Stimulated activated naive CD8-positive, alpha-beta T cell treated with anti-CD3 and anti-CD28 coated beads, Interleukin-15, Interleukin-2, amounts not matched to agents 100 ng/mL and 50 ng/mL, for 24 hours (primary cell): ENCODE data around the gene CNTN4.

Experiments used
- H3K27ac Mint-ChIP-seq: one replicate; pipeline ENCODE4 v1.8.0; 2021; ENCODE audit warnings: mild to moderate bottlenecking, mixed read lengths
- H3K27me3 Mint-ChIP-seq: one replicate; pipeline ENCODE4 v1.8.0; 2021; ENCODE audit warnings: mixed read lengths
- H3K36me3 Mint-ChIP-seq: one replicate; pipeline ENCODE4 v1.8.0; 2021; ENCODE audit warnings: low read depth, mixed read lengths
- H3K4me1 Mint-ChIP-seq: one replicate; pipeline ENCODE4 v1.8.0; 2021; ENCODE audit warnings: low read depth, mixed read lengths
- H3K4me3 Mint-ChIP-seq: one replicate; pipeline ENCODE4 v1.8.0; 2021; ENCODE audit warnings: mild to moderate bottlenecking, mixed read lengths
- H3K9me3 Mint-ChIP-seq: one replicate; pipeline ENCODE4 v1.8.0; 2021; ENCODE audit warnings: mixed read lengths

CNTN4 gene

GRCh38 chr3:3082234-3082924 is 983.7 kb downstream of the CNTN4 start:
- Mint-ChIP-seq H3K4me1 (peaks cover 6% of the 10 kb centered on the region), H3K27me3 (no peaks in the 10 kb centered on the region), H3K9me3 (no peaks in the 10 kb centered on the region), H3K4me3 (no peak overlapping the region), H3K27ac (no peak overlapping the region), H3K36me3 (no peaks in the 10 kb centered on the region)

- no peaks in the 10 kb centered on the region for H3K9me3 Mint-ChIP-seq
- H3K27ac Mint-ChIP-seq, result no peak overlapping the region
- H3K4me3 Mint-ChIP-seq, result no peak overlapping the region
- H3K27me3 Mint-ChIP-seq, result no peaks in the 10 kb centered on the region
- H3K36me3 Mint-ChIP-seq, result no peaks in the 10 kb centered on the region
- H3K4me1 Mint-ChIP-seq, result peaks cover 12% of the 10 kb centered on the region
Measured at GRCh38 chr3:3084890-3085289, 986.2 kb downstream of the CNTN4 start.

- Mint-ChIP-seq H3K4me3 (no peak overlapping the region), H3K36me3 (no peaks in the 10 kb centered on the region), H3K27me3 (no peaks in the 10 kb centered on the region), H3K9me3 (no peaks in the 10 kb centered on the region), H3K27ac (no peak overlapping the region), H3K4me1 (peaks cover 12% of the 10 kb centered on the region)
Measured at GRCh38 chr3:3085782-3086181, 987.1 kb downstream of the CNTN4 start.

- Mint-ChIP-seq H3K4me1 (peaks cover 10% of the 10 kb centered on the region), H3K27ac (no peak overlapping the region), H3K4me3 (no peak overlapping the region), H3K36me3 (no peaks in the 10 kb centered on the region), H3K27me3 (no peaks in the 10 kb centered on the region), H3K9me3 (no peaks in the 10 kb centered on the region)
Measured at GRCh38 chr3:3086239-3086638, 987.6 kb downstream of the CNTN4 start.

GRCh38 chr3:3087279-3087678 is 988.6 kb downstream of the CNTN4 start:
- peaks cover 5% of the 10 kb centered on the region for H3K4me1 Mint-ChIP-seq
- no peaks in the 10 kb centered on the region for H3K36me3 Mint-ChIP-seq
- H3K27me3 Mint-ChIP-seq, result no peaks in the 10 kb centered on the region
- H3K9me3 Mint-ChIP-seq, result no peaks in the 10 kb centered on the region
- H3K4me3 Mint-ChIP-seq, result no peak overlapping the region
- no peak overlapping the region for H3K27ac Mint-ChIP-seq

- Mint-ChIP-seq H3K27me3 (no peaks in the 10 kb centered on the region), H3K4me3 (no peak overlapping the region), H3K36me3 (no peaks in the 10 kb centered on the region), H3K4me1 (peaks cover 5% of the 10 kb centered on the region), H3K9me3 (no peaks in the 10 kb centered on the region), H3K27ac (no peak overlapping the region)
Measured at GRCh38 chr3:3087716-3088465, 989.2 kb downstream of the CNTN4 start.

GRCh38 chr3:3089017-3089416 is 990.4 kb downstream of the CNTN4 start:
- Mint-ChIP-seq H3K9me3 (no peaks in the 10 kb centered on the region), H3K27ac (no peak overlapping the region), H3K36me3 (no peaks in the 10 kb centered on the region), H3K4me1 (peaks cover 5% of the 10 kb centered on the region), H3K4me3 (no peak overlapping the region), H3K27me3 (no peaks in the 10 kb centered on the region)

GRCh38 chr3:3097958-3098357 is 999.3 kb downstream of the CNTN4 start:
- no peaks in the 10 kb centered on the region for H3K4me1 Mint-ChIP-seq
- no peaks in the 10 kb centered on the region for H3K9me3 Mint-ChIP-seq
- peaks cover 3% of the 10 kb centered on the region for H3K27me3 Mint-ChIP-seq
- H3K4me3 Mint-ChIP-seq, result no peak overlapping the region
- H3K36me3 Mint-ChIP-seq, result no peaks in the 10 kb centered on the region
- H3K27ac Mint-ChIP-seq, result no peak overlapping the region

- H3K27ac Mint-ChIP-seq, result no peak overlapping the region
- no peaks in the 10 kb centered on the region for H3K9me3 Mint-ChIP-seq
- H3K27me3 Mint-ChIP-seq, result peaks cover 13% of the 10 kb centered on the region
- peaks cover 4% of the 10 kb centered on the region for H3K4me1 Mint-ChIP-seq
- no peak overlapping the region for H3K4me3 Mint-ChIP-seq
- no peaks in the 10 kb centered on the region for H3K36me3 Mint-ChIP-seq
Measured at GRCh38 chr3:3101660-3102458, 1003.2 kb downstream of the CNTN4 start.

- no peak overlapping the region for H3K27ac Mint-ChIP-seq
- peaks cover 10% of the 10 kb centered on the region for H3K4me1 Mint-ChIP-seq
- H3K4me3 Mint-ChIP-seq, result no peak overlapping the region
- no peaks in the 10 kb centered on the region for H3K36me3 Mint-ChIP-seq
- H3K9me3 Mint-ChIP-seq, result no peaks in the 10 kb centered on the region
- peaks cover 16% of the 10 kb centered on the region for H3K27me3 Mint-ChIP-seq
Measured at GRCh38 chr3:3102751-3103150, 1004.1 kb downstream of the CNTN4 start.

- H3K4me3 Mint-ChIP-seq, result no peak overlapping the region
- H3K4me1 Mint-ChIP-seq, result peaks cover 14% of the 10 kb centered on the region
- H3K36me3 Mint-ChIP-seq, result no peaks in the 10 kb centered on the region
- H3K9me3 Mint-ChIP-seq, result no peaks in the 10 kb centered on the region
- no peak overlapping the region for H3K27ac Mint-ChIP-seq
- H3K27me3 Mint-ChIP-seq, result peaks cover 16% of the 10 kb centered on the region
Measured at GRCh38 chr3:3105246-3105645, 1006.6 kb downstream of the CNTN4 start.

- Mint-ChIP-seq H3K36me3 (no peaks in the 10 kb centered on the region), H3K4me1 (peaks cover 20% of the 10 kb centered on the region), H3K27me3 (peaks cover 16% of the 10 kb centered on the region)
Measured at GRCh38 chr3:3105815-3106214, 1007.1 kb downstream of the CNTN4 start.

GRCh38 chr3:3107181-3107580 is 1008.5 kb downstream of the CNTN4 start:
- Mint-ChIP-seq H3K4me3 (no peak overlapping the region), H3K4me1 (peaks cover 21% of the 10 kb centered on the region), H3K27ac (peak overlapping the region; percentile 2), H3K27me3 (peaks cover 16% of the 10 kb centered on the region), H3K36me3 (no peaks in the 10 kb centered on the region), H3K9me3 (no peaks in the 10 kb centered on the region)

More at GRCh38 chr3:3105815-3106214, 1007.1 kb downstream of the CNTN4 start:
- Mint-ChIP-seq H3K27ac (no peak overlapping the region), H3K9me3 (no peaks in the 10 kb centered on the region), H3K4me3 (no peak overlapping the region)
